HG02981 (cell line): ENCODE results near the gene ERMAP.

ENCODE experiments used
- ATAC-seq: cut with Tn5 transposase; IDR thresholded peaks from one replicate; pipeline ENCODE4 v1.9.1; 2021; ENCODE audit warnings: mild to moderate bottlenecking, moderate library complexity; ENCODE audit not compliant: unreplicated experiment

ERMAP gene, protein sequence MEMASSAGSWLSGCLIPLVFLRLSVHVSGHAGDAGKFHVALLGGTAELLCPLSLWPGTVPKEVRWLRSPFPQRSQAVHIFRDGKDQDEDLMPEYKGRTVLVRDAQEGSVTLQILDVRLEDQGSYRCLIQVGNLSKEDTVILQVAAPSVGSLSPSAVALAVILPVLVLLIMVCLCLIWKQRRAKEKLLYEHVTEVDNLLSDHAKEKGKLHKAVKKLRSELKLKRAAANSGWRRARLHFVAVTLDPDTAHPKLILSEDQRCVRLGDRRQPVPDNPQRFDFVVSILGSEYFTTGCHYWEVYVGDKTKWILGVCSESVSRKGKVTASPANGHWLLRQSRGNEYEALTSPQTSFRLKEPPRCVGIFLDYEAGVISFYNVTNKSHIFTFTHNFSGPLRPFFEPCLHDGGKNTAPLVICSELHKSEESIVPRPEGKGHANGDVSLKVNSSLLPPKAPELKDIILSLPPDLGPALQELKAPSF

DNA sequence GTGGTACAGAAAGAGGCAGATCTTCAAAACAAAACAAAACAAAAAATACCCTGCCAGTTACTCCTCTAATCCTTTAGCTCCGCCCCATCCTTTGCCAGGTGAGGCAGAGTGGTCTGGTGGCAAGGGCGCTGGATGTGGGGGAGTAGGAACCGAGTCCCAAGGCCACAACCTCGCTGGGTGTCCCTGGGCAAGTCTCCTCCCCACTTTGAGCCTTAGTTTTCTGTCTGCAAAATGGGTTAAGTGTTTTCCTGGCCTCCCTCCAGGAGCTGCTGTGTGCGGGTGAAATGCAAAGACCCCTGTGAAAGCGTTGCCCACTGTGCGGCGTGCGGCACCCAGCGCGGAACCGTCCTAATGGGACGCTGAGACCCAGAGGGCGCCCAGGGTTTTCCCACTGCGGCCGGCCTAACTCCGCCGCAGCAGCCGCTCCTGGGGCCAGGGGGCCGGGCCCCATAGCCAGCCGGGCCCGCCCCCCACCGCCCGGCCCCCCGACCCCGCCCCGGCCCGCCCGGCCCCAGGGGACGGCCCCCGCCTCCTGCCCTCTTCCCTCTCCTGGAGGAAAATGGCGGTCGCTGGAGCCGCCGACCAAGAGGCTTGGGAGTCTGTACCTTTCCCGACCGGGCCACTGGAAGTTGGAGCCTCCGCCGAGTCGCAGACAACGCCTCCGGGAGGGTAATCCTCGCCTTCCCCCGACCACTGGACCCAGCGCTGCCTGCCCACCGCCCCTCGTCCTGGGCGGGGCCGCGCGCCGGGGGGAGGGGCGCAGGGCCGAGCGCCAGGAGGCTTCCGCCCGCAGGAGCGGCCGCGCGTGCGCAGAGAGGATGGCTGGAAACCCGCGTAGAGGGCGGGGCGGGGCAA lies at the start of gene ERMAP, which contains the start of gene SVBP:
ERMAP (plus strand) TSS at position 538 of the 855 bp plus-strand sequence. CDS start 13,327 bp downstream, outside the sequence.
SVBP (minus strand) TSS at position 813 of the 855 bp plus-strand sequence. CDS start 853 bp downstream, outside the sequence.
- ATAC-seq: peak; percentile 76

DNA sequence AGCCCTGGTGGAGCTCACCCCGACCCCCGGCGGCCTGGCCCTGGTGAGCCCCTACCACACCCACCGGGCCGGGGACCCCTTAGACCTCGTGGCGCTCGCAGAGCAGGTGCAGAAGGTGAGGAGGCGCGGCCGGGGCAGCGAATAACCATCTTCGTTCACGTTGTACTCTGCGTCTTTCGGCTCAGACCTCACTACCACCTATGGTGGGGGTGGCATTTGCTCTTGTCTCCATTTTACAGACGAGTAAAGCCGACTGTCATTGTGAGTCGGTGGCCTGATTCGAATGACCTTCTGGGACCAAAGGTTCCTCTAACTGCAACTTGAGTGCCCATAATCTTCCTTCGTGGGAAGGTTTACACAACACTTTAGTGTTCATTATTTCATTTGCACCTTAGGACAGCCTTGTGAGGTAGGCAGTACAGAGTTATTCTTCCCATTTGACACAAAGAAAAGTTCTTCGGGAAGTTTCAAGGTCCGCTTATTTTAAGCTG lies 49.4 kb upstream of the ERMAP start:
- ATAC-seq: peak; percentile 1

DNA sequence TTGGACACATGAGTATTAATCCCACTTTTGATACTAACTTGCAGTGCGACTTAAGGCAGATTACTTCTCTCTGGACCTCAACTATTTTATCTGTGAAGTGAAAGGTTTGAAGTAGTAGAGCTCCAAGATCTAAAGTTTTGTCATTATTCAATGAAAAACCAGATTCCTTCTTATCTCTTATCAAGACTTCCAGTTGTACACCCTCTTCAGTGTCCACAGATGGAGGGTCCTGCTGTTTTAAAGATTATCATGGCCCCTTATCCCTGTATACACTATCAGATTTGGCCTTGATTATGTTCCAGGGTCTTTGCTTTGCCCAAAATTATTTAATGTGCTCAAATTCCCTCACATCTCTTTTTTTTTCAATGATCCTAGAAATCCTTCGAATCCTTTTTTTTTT lies 48.8 kb upstream of the ERMAP start:
- ATAC-seq: no peak

DNA sequence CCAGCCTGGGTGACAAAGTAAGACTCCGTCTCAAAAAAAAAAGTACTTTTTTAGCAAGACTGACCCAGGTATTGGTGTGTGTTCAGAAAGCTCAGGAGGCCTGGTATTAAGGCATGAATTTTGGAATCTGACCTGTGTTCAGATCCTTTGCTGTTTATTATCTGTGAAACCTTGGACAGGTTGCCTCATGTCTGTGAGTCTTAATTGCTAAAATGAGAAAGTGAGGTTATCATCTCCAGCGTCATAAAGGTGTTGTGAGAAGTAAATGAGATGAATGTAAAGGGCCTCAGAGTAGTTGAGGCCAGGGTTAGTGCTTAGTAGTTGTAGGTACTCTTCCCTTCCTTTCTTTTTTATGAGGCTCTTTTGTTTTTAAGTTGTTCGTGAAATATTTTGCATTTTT lies 47.1 kb upstream of the ERMAP start:
- no peak for ATAC-seq

DNA sequence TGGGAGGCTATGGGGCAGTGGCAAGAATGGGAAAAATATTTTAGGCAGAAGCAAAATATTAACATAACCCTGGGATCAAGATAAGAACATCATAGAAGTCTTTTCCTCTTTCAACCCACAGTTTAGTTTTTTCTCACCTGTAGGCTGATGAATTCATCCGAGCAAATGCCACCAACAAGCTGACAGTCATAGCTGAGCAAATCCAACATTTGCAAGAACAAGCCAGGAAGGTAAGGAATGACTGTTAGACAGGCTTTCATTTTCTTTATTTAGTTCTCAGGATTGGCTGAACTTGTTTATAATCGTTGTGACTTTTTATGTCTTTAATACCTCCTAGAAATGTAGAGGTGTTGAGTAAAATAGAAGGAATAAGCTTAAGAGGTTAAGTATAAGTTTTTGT lies 43.5 kb upstream of the ERMAP start:
- no peak for ATAC-seq

DNA sequence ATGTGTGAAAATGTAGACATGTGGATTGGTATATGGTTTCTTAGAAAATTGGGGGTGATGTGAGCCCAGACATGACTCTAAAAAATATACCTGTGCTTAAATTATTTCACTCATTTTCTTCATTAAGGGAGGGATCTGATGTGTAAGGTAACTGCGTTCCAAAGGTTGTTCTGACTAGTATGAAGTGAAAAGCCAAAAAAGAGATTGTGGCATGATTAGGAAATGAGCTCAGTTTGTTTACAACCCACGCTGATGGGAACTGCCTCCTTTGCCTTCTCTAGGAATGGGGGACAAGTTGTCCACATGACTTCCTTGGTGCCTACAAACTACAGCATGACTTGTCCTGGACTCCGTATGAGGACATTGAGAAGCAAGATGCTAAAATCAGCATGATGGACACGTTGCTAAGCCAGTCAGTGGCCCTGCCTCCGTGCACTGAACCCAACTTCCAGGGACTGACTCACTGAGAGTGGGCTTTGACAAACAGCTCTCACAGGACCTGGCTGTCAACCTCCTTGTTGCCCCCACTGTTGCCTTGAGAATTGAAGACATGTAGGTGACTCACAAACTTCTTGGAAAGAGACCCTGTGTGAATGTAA lies 41.9 kb upstream of the ERMAP start:
- no peak for ATAC-seq

DNA sequence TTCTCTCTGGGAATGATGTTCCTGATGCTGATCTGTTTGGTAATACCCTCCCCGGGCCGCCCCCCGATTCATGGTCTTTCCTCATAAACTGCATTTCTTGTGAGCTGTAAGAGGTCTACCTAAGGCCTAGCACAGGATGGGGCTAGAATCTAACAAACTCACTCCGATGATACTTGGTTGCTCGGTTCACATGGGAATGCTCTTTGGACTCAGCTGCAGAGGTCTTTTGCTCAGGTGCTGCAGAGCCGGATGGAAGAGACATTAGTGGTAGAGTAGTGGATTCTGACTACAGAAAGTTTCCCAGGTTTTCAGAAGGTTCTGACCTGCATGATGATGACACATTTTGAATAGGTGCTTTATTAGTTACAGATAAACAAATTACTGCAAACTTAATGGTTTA lies 40.4 kb upstream of the ERMAP start:
- no peak for ATAC-seq

DNA sequence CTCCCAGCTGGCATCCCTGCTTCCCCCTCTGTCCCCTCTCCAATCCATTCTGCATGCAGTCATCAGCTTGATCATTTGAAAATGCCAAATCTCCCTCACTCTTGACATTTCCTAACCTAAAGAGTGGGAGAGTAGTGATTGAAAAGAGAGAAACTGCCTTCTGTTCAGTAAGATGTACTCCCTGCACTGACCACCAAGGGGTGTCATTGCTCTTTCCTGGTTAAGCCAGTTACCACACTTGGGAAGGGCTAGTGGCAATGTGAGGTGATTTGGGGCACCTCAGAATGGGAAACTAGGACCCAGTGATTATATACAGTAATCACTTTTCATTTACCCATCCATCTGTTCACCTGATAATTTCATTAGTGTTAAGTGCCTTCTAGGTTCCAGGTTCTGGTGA lies 39.1 kb upstream of the ERMAP start:
- no peak for ATAC-seq

DNA sequence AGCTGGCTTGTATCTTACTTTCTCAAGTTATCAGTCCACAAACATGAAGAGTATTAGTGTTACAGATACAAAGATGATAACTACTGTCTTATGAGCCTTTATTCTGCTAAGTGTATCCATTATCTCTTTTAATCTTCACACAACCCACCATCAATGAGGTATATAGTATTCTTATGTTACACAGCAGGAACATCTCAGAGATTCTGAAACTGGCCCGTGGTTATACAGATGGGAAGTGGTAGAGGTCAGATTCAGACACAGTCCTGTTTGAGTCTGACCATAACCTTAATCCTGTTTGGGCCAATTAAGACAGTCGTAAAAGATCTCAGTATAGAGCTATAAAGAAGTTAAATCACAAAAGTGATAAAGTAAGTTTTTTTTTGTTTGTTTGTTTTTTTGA lies 37.2 kb upstream of the ERMAP start:
- ATAC-seq: no peak

DNA sequence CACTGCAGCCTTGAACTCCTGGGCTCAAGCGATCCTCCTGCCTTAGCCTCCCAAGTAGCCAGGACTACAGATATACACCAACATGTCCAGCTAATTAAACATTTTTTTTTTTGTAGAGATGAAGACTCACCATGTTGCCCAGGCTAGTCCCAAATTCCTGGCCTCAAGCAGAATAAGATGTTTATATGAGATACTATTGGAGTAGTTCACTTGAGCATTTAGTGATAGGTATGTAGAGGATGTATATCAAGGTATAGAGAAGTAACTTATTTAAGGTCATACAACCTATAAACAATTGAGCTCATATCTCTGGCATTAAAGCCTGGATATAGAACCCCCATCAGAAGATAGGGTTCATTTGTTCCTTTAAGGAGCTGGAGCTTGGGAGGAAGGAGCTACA lies 36.7 kb upstream of the ERMAP start:
- no peak for ATAC-seq

DNA sequence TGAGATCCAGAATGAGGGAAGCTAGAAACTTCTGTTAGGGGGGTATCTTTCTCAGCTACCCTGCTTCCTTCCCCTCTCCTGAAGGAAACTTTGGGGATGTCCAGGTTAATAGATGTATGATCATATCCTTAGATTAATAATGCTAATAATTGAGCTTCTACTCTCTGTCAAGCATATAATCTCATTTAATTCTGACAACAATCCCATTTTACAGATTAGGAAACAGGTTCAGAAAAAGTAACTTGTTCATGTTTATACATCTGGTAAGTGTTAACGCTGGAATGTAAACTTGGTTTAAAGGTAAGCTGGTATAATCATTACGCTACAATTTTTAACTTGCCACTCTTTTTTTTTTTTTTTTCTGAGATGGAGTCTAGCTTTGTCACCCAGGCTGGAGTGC lies 33.8 kb upstream of the ERMAP start:
- ATAC-seq: no peak

DNA sequence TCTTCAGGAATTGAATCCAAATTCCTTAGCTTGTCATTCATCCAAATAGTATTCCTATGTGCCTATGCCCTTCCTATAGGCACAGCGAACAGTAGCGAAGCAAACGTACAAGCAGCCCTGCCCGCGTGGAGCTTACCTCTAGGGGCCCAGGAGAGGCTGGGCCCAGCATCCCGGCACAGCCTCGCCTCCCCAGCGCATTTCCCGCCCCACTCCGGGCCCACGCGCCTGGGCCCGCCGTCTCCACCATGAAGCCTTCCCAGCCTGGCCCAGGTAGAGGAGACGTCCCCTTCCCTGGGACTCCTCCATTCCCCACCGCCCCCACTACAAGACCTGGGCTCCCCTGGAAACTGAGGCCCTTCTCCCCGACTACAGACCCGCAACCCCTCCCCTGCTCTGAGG lies 32.4 kb upstream of the ERMAP start:
- no peak for ATAC-seq

DNA sequence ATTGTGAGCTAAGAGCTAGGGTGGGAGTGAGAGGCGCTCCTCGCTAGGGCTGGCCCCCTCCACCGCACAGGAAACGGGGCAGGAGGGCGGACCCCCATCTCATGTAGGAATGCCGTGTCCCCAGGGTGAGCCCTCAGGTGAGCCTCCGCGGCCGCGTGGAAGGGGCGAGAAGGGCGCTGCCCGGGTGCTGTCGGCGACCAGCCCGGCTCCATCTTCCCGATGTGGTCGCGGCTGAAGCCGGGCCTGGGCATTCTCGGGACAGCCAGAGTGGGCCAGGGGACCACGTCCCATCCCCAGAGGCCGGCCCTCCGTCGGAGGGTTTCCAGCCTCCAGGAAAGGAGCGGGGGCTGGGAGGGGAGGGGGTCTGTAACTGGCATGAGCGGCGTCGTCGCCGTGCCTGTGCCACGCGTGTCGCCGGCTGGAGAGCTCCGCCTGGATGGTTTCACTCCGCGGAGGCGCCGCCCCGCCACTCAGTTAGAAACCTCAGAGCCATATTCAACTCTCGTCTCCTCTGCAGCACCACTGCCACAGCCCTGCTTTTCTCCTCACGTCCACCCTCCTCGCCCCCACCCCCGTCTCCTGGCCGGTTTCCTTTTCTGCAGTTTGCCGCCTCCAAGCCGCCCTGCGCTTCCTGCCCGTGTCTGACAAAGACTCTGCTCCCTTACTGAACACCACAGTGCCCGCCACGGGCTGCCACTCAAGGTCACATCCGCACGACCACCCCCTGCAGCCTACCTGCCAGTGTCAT lies 31.8 kb upstream of the ERMAP start, which contains the start of gene TMEM269:
TMEM269 (plus strand) TSS at position 46 of the 748 bp plus-strand sequence. CDS start 4,903 bp downstream, outside the sequence.
- no peak for ATAC-seq

DNA sequence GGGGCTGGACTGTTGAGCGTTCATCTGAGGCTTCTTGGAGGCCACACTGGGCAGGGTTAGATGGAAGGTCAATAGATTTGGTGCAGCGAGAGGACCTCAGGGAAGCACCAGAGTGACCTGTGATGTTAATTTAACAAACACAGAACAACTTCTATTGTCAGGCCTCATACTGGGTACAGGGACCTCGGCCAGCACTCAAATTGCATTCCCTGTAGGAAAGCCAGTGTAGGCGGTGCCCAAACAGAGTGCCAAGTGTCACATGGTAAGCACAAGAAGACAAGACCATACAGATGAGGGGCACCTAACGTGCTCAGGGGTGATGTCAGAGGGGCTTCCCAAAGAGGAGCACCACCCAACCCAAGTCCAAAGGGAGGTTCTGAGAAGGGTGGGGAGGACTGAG lies 30.8 kb upstream of the ERMAP start:
- no peak for ATAC-seq

DNA sequence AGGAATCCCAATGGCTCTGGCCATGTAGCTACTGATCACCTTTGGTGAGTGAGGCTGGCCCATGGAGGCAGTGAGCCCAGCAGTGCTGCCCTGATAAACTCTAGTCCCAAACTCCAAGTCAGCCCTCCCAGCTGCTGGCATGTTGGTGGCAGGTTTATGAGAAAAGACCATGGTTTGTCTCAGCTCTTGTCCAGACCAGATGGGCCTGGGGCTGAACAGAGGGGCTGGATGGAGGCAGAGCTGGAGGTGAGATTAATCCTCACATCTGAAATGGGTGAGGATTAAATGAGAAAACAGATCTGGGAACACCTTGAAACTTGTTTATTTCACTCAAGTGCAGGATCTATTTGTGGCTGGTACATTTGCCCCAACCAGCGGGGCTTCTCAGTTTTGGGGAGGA lies 28.9 kb upstream of the ERMAP start:
- no peak for ATAC-seq

DNA sequence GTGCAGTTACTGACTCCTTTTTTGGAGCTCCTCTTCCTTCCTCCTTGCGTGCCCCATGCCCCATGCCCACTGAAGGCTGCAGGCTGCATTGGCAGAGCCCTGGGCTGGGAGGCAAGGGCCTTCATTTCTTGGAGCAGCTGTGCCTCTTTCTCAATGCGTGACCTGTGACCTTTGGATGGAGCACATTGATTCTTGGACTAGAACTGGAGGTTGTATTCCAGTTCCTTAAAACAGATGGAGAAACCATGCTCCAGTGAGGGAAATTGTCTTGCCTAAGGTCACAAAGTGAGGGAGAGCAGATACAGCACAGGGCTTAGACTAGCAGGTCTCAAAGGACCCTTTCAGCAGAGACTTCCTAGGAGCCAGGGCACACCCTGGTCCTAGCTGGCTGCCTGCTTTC lies 23.1 kb upstream of the ERMAP start:
- ATAC-seq: no peak

DNA sequence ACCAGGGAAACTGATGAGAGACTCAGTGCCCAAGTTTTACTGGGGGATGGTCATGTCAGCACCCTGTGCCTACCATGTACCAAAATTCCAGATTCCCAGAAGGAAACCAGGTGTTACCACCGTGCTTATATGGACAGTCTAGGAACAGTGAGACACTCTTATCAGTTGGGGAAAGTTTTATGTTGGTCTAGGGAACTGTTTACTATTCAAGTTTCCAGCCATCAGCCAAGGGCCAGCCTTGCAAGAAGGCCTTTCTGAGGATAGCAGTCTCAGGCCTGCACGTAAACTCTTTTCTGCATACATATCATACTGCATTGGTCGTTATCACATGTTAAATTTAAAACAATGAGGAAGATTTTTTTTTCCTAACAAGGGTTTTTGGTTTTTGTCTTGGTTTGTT lies 19.5 kb upstream of the ERMAP start:
- no peak for ATAC-seq

DNA sequence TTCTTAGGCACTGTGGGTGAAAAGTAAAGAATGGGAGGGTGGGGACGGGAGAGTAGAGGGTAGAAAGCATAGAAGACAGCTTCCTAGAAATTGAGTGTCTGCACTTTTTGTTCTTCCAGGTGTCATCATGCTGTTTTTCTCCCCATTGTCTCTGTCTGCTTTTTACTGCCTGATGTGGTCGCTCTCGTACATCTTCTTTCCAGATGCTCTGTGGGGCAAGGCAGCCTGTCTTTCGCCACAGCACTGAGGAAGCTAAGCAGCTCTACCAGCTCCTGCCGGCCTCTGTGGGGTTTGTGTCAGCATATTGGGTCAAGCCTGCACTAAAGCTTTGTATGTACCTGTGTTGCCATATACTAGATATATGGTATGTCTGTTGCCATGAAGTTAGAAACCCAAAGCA lies 18.9 kb upstream of the ERMAP start:
- no peak for ATAC-seq

DNA sequence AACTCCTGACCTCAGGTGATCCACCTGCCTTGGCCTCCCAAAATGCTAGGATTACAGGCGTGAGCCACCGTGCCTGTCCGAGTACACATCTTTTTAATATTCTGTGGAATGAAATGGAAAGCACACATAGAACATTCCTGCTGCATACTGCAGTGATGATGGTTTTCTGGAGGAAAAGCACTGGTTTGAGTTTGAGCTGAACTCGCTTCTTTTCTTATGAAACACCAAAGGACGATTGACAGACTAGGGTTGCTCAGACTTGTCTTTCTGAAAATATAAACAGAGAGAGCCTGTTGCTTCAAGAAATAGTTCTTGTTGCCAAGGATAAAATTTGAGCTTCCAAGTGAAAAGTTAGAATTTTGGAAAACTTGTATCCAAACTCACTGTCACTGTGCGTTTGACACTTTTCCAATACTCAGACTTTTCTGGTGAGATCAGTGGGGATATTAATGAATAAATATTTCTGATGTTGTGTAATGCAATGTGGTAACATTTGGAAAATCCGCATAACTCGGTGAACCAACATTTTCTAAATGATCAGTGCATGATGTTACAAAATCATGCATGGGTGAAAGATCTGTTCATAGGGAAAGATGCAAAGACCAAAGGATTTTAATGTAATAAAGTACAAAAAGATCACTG lies 15.0 kb upstream of the ERMAP start:
- no peak for ATAC-seq

DNA sequence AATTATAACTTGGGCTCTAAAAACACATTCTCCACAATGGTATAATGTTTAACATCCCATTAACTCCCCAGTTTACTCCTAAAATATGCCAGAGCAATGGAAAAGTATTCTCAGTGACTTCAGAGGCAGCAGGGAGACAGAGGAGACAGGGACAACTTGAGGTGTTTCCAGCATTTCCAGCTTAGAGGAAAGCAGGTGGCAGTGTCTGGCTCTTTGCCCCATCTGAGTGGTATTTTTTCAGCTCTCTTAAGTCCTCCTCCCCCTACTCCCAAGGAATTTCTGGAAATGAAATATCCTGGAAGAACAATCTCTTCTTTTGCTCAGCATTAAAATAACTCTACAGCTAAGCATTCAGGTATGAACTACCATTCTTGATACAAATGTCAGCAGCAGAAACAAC lies 10.8 kb upstream of the ERMAP start:
- ATAC-seq: no peak
